Measurements from ENCODE around the gene ZNF567. TPM values are rescaled to one million over a fixed set of nuclear protein-coding genes. Genes with fewer than 3 reads are reported as not detected.
A peak's percentile ranks its signal among the peaks of the same experiment; 100 is the strongest.

ZNF567 gene
- total RNA-seq (5.6 TPM), polyA plus RNA-seq (1 to 10 TPM; 6.9 to 9.0 (median 7.8) TPM)

- Mint-ChIP-seq H3K27ac (peak within 1 kb of the TSS; percentile 96 to 98 (median 96)), H3K4me3 (peak within 1 kb of the TSS; percentile 97 to 99 (median 98))
Observed at GRCh38 chr19:36687214-36688056, at the start of gene ZNF567. TSS of gene ZNF567 (plus strand) at chr19:36687612. CDS start at chr19:36694868, 7,256 bp downstream.

GRCh38 chr19:36638862-36639510, 48.4 kb upstream of the ZNF567 start:
- no peak overlapping the region for H3K27ac Mint-ChIP-seq
- Histone ChIP-seq H3K4me1 (ENCODE audit: control insufficient read depth, insufficient read depth, low read length, poor library complexity, severe bottlenecking) (no peaks in the 10 kb centered on the region), H3K27ac (ENCODE audit: insufficient read depth, low read length, poor library complexity, severe bottlenecking) (no peak overlapping the region), H3K9me3 (ENCODE audit: control insufficient read depth in 2 of 2, low read length in 2 of 2) (peaks cover 79 to 94% of the 10 kb centered on the region in 2 experiments), H3K36me3 (ENCODE audit: control insufficient read depth, insufficient read depth, low read length) (peaks cover 27% of the 10 kb centered on the region), H3K27me3 (ENCODE audit: control insufficient read depth, insufficient read depth, low read length) (no peaks in the 10 kb centered on the region), H3K4me3 (ENCODE audit: low read depth, low read length) (no peak overlapping the region)
- peaks cover 0 to 83% (median 22%) of the 10 kb centered on the region in 7 donors for H3K9me3 Mint-ChIP-seq
- peaks cover 31% of the 10 kb centered on the region for H3K36me3 Mint-ChIP-seq
- H3K4me3 Mint-ChIP-seq, result no peak overlapping the region
- no peaks in the 10 kb centered on the region for H3K4me1 Mint-ChIP-seq
- H3K27me3 Mint-ChIP-seq, result no peaks in the 10 kb centered on the region
- ATAC-seq (ENCODE audit: low read depth in 2 of 2), result no peak
- peak in 1 of 3 donors; percentile 5 for DNase-seq

More at GRCh38 chr19:36687214-36688056, at the start of gene ZNF567:
- Histone ChIP-seq H3K9me3 (ENCODE audit: control insufficient read depth in 2 of 2, low read length in 2 of 2) (peaks cover 18 to 42% of the 10 kb centered on the region in 2 experiments), H3K4me1 (ENCODE audit: control insufficient read depth, insufficient read depth, low read length, poor library complexity, severe bottlenecking) (peaks cover 18% of the 10 kb centered on the region), H3K27me3 (ENCODE audit: control insufficient read depth, insufficient read depth, low read length) (no peaks in the 10 kb centered on the region), H3K27ac (ENCODE audit: insufficient read depth, low read length, poor library complexity, severe bottlenecking) (peak within 1 kb of the TSS; percentile 74), H3K36me3 (ENCODE audit: control insufficient read depth, insufficient read depth, low read length) (peaks cover 32% of the 10 kb centered on the region), H3K4me3 (ENCODE audit: low read depth, low read length) (peak within 1 kb of the TSS; percentile 90)
- H3K36me3 Mint-ChIP-seq, result peaks cover 34% of the 10 kb centered on the region
- ATAC-seq (ENCODE audit: low read depth in 2 of 2), result peak; percentile 93 to 95
- peaks cover 0 to 21% (median 19%) of the 10 kb centered on the region in 7 donors for H3K9me3 Mint-ChIP-seq
- peaks cover 28 to 36% (median 32%) of the 10 kb centered on the region in 4 donors for H3K4me1 Mint-ChIP-seq
- peak; percentile 93 to 98 (median 94) for DNase-seq
- H3K27me3 Mint-ChIP-seq, result no peaks in the 10 kb centered on the region

DNA sequence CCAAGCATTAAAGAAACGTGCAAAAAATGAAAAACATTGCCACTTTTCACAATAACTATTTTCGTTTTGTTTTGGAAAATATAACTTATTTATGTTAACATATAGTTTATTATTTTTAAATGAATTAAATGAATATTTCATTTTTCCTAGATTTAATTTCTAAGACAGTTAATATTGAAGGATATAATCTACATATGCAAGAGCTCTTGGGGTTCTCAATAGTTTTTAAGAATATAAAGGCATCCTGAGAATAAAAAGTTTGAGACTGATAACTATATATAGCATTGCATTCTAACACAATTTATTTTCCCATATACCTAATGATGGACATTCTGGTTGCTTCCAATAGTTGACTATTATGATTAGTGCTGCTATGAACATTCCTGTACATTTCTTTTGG, 40.7 kb upstream of the ZNF567 start:
- peaks cover 0 to 56% (median 19%) of the 10 kb centered on the region in 7 donors for H3K9me3 Mint-ChIP-seq

GRCh38 chr19:36652958-36653357, 34.5 kb upstream of the ZNF567 start:
- Histone ChIP-seq H3K4me3 (ENCODE audit: low read depth, low read length) (no peak overlapping the region), H3K36me3 (ENCODE audit: control insufficient read depth, insufficient read depth, low read length) (peaks cover 83% of the 10 kb centered on the region)
- peaks cover 0 to 57% (median 33%) of the 10 kb centered on the region in 7 donors for H3K9me3 Mint-ChIP-seq

More for the DNA sequence above, 40.7 kb upstream of the ZNF567 start:
- Mint-ChIP-seq H3K4me3 (no peak overlapping the region), H3K27ac (no peak overlapping the region), H3K27me3 (no peaks in the 10 kb centered on the region), H3K36me3 (peaks cover 39% of the 10 kb centered on the region), H3K4me1 (no peaks in the 10 kb centered on the region)
- H3K9me3 ChIP-seq (ENCODE audit: control insufficient read depth in 2 of 2, low read length in 2 of 2), result peaks cover 58 to 94% of the 10 kb centered on the region in 2 experiments
- peaks cover 51% of the 10 kb centered on the region for H3K36me3 ChIP-seq (ENCODE audit: control insufficient read depth, insufficient read depth, low read length)
- no peaks in the 10 kb centered on the region for H3K27me3 ChIP-seq (ENCODE audit: control insufficient read depth, insufficient read depth, low read length)
- no peak for ATAC-seq (ENCODE audit: low read depth in 2 of 2)
- no peak overlapping the region for H3K4me3 ChIP-seq (ENCODE audit: low read depth, low read length)
- DNase-seq, result no peak
- no peaks in the 10 kb centered on the region for H3K4me1 ChIP-seq (ENCODE audit: control insufficient read depth, insufficient read depth, low read length, poor library complexity, severe bottlenecking)
- no peak overlapping the region for H3K27ac ChIP-seq (ENCODE audit: insufficient read depth, low read length, poor library complexity, severe bottlenecking)

DNA sequence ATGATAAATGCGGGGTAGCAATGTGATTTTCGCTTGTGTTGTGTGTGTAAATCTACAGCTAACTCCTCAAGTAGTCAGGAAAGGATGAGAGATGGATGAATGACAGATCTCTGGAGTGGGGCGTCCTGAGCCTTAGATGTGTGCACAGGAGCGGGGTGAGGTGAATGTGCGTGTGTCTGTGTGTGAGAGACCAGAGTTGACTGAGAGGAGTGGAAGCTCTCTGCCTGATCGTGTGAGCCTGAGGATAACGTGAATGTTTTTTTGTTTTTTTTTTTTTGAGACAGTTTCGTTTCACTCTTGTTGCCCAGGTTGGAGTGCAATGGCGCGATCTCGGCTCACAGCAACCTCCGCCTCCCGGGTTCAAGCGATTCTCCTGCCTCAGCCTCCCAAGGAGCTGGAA, 21.6 kb upstream of the ZNF567 start:
- DNase-seq (no peak), ATAC-seq (ENCODE audit: low read depth in 2 of 2) (no peak)
- Mint-ChIP-seq H3K27me3 (no peaks in the 10 kb centered on the region), H3K9me3 (peaks cover 10 to 57% (median 32%) of the 10 kb centered on the region in 7 donors), H3K27ac (peak overlapping the region; percentile 27 to 99 (median 59)), H3K36me3 (peaks cover 54% of the 10 kb centered on the region), H3K4me3 (peak overlapping the region; percentile 95 to 100 (median 96)), H3K4me1 (peaks cover 19 to 39% (median 31%) of the 10 kb centered on the region in 4 donors)
- Histone ChIP-seq H3K4me1 (ENCODE audit: control insufficient read depth, insufficient read depth, low read length, poor library complexity, severe bottlenecking) (peaks cover 14% of the 10 kb centered on the region), H3K9me3 (ENCODE audit: control insufficient read depth in 2 of 2, low read length in 2 of 2) (peaks cover 35 to 47% of the 10 kb centered on the region in 2 experiments), H3K4me3 (ENCODE audit: low read depth, low read length) (peak overlapping the region; percentile 96), H3K36me3 (ENCODE audit: control insufficient read depth, insufficient read depth, low read length) (peaks cover 41% of the 10 kb centered on the region), H3K27me3 (ENCODE audit: control insufficient read depth, insufficient read depth, low read length) (no peaks in the 10 kb centered on the region), H3K27ac (ENCODE audit: insufficient read depth, low read length, poor library complexity, severe bottlenecking) (peak overlapping the region; percentile 73)

More at GRCh38 chr19:36652958-36653357, 34.5 kb upstream of the ZNF567 start:
- H3K9me3 ChIP-seq (ENCODE audit: control insufficient read depth in 2 of 2, low read length in 2 of 2), result peaks cover 59 to 84% of the 10 kb centered on the region in 2 experiments
- Mint-ChIP-seq H3K4me3 (no peak overlapping the region), H3K36me3 (peaks cover 63% of the 10 kb centered on the region), H3K27ac (no peak overlapping the region), H3K4me1 (no peaks in the 10 kb centered on the region), H3K27me3 (no peaks in the 10 kb centered on the region)
- H3K27ac ChIP-seq (ENCODE audit: insufficient read depth, low read length, poor library complexity, severe bottlenecking), result no peak overlapping the region
- ATAC-seq (ENCODE audit: low read depth in 2 of 2) (no peak), DNase-seq (no peak)
- H3K4me1 ChIP-seq (ENCODE audit: control insufficient read depth, insufficient read depth, low read length, poor library complexity, severe bottlenecking), result no peaks in the 10 kb centered on the region
- no peaks in the 10 kb centered on the region for H3K27me3 ChIP-seq (ENCODE audit: control insufficient read depth, insufficient read depth, low read length)

DNA sequence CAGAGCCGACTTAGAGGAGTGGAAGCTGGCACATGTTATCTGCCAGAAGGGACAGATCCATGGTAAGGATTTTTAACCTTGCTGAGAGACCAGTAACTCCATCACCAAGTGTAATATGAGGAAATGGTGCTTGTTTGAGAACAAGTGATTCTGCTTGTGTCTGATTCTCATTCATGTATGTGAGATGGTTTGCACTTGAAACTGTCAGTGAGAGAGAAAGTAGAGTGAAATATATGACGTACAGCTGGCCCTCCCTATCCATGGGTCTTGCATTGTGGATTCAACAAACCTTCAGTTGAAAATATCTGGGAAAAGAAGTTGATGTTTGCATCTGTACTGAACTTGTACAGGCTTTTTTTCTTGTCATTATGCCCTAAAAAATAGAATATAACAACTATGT, 18.8 kb upstream of the ZNF567 start:
- Mint-ChIP-seq H3K27ac (peak overlapping the region in 2 of 3 donors; percentile 67 to 89), H3K4me3 (peak overlapping the region; percentile 61 to 79 (median 70)), H3K9me3 (peaks cover 9 to 71% (median 40%) of the 10 kb centered on the region in 7 donors), H3K27me3 (no peaks in the 10 kb centered on the region), H3K4me1 (peaks cover 19 to 39% (median 32%) of the 10 kb centered on the region in 4 donors), H3K36me3 (peaks cover 58% of the 10 kb centered on the region)
- Histone ChIP-seq H3K4me1 (ENCODE audit: control insufficient read depth, insufficient read depth, low read length, poor library complexity, severe bottlenecking) (peaks cover 14% of the 10 kb centered on the region), H3K36me3 (ENCODE audit: control insufficient read depth, insufficient read depth, low read length) (peaks cover 27% of the 10 kb centered on the region), H3K4me3 (ENCODE audit: low read depth, low read length) (peak overlapping the region; percentile 34), H3K27me3 (ENCODE audit: control insufficient read depth, insufficient read depth, low read length) (no peaks in the 10 kb centered on the region), H3K27ac (ENCODE audit: insufficient read depth, low read length, poor library complexity, severe bottlenecking) (no peak overlapping the region), H3K9me3 (ENCODE audit: control insufficient read depth in 2 of 2, low read length in 2 of 2) (peaks cover 51 to 62% of the 10 kb centered on the region in 2 experiments)
- no peak for DNase-seq
- ATAC-seq (ENCODE audit: low read depth in 2 of 2), result no peak

DNA sequence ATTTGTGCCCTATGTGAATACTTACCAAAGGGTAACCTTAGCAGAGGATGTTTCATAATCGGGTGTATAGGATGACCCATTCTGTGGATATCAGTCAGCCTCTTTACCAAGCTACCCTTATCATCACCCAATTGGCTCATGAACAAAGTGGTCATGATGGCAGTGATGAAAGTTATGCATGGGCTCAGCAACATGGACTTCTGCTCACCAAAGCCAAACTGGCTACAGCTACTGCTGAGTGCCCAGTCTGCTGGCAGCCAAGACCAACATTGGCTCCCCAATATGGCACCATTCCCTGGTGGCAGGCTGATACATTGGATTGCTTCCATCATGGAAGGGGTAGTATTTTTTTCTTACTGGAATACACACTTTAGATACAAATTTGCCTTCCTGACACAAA, 15.0 kb upstream of the ZNF567 start:
- Mint-ChIP-seq H3K36me3 (peaks cover 45% of the 10 kb centered on the region), H3K4me3 (no peak overlapping the region), H3K9me3 (peaks cover 0 to 59% (median 27%) of the 10 kb centered on the region in 7 donors), H3K27me3 (no peaks in the 10 kb centered on the region), H3K4me1 (peaks cover 0 to 19% (median 10%) of the 10 kb centered on the region in 4 donors), H3K27ac (no peak overlapping the region)
- no peak for DNase-seq
- H3K4me1 ChIP-seq (ENCODE audit: control insufficient read depth, insufficient read depth, low read length, poor library complexity, severe bottlenecking), result peaks cover 7% of the 10 kb centered on the region
- H3K27ac ChIP-seq (ENCODE audit: insufficient read depth, low read length, poor library complexity, severe bottlenecking), result no peak overlapping the region
- no peak for ATAC-seq (ENCODE audit: low read depth in 2 of 2)
- H3K36me3 ChIP-seq (ENCODE audit: control insufficient read depth, insufficient read depth, low read length), result peaks cover 12% of the 10 kb centered on the region
- no peaks in the 10 kb centered on the region for H3K27me3 ChIP-seq (ENCODE audit: control insufficient read depth, insufficient read depth, low read length)
- no peak overlapping the region for H3K4me3 ChIP-seq (ENCODE audit: low read depth, low read length)
- peaks cover 57 to 83% of the 10 kb centered on the region in 2 experiments for H3K9me3 ChIP-seq (ENCODE audit: control insufficient read depth in 2 of 2, low read length in 2 of 2)
